Upper lobe of left lung (tissue), 6 donors: ENCODE data around the gene ASB13. TPM values are rescaled to one million over a fixed set of nuclear protein-coding genes. Genes with fewer than 3 reads are reported as not detected.

Experiments
- ATAC-seq, 2 donors: fragments of 200-7000 bp; cut with Tn5 transposase; one replicate each; pipeline ENCODE4 v1.9.1; 2022; ENCODE audit warnings: mild to moderate bottlenecking in 2 of 2, moderate library complexity in 2 of 2; ENCODE audit not compliant: low FRiP score in 2 of 2
- DNase-seq, 2 donors: peaks; one replicate each; pipeline ENCODE4 v3.0.0-alpha.2; 2019 to 2020
- H3K27ac ChIP-seq, 4 donors: fragments of 200-600 bp; sonication (generic); one replicate each; pipeline ENCODE4 v1.5.1; 2016 to 2019
- H3K27me3 ChIP-seq, 4 donors: fragments of 200-600 bp; sonication (generic); one replicate each; pipeline ENCODE4 v1.5.1; 2017 to 2019
- H3K36me3 ChIP-seq, 4 donors: fragments of 200-600 bp; sonication (generic); one replicate each; pipeline ENCODE4 v1.5.1; 2016 to 2019
- H3K4me1 ChIP-seq, 4 donors: fragments of 200-600 bp; sonication (generic); one replicate each; pipeline ENCODE4 v1.5.1; 2018 to 2019
- H3K4me3 ChIP-seq, 4 donors: fragments of 200-600 bp; sonication (generic); one replicate each; pipeline ENCODE4 v1.5.1; 2017 to 2019; ENCODE audit warnings: mild to moderate bottlenecking in 2 of 4, moderate library complexity in 1 of 4
- H3K9me3 ChIP-seq, 4 donors: fragments of 200-600 bp; sonication (generic); one replicate each; pipeline ENCODE4 v1.5.1; 2018 to 2019
- EP300 ChIP-seq, 4 donors: sonication (generic); formaldehyde crosslinking; IDR thresholded peaks; one replicate each; pipeline ENCODE4 v1.5.1; 2017; ENCODE audit warnings: antibody characterized with exemption in 4 of 4, control low read depth in 2 of 4
- POLR2A ChIP-seq, 4 donors: fragments of 450-650 bp; IDR thresholded peaks; one replicate each; pipeline ENCODE4 v1.5.1; 2016 to 2017; ENCODE audit warnings: antibody characterized with exemption in 4 of 4, mild to moderate bottlenecking in 2 of 4
- POLR2AphosphoS5 ChIP-seq, 2 donors: sonication (generic); formaldehyde crosslinking; IDR thresholded peaks; one replicate each; pipeline ENCODE4 v1.5.1; 2017; ENCODE audit warnings: antibody characterized with exemption in 2 of 2
- WGBS, 2 donors: methylation state at CpG; one replicate each; pipeline ENCODE4 v1.1.5; 2017 to 2018; 5-methylcytosine and 5-hydroxymethylcytosine counted together
- total RNA-seq, 6 donors: library from RNA; depleted of rRNA in 4 of 6; stranded (reverse); fragments of >200 nt in 4 of 6; gene quantifications; one replicate each; pipeline versions ENCODE4 v1.1.0 to v1.2.1, GENCODE V29; 2016 to 2021
- TF ChIP-seq, protein P1 (sequence below), 6 experiments: fragments of 450-650 bp in 4 of 6; fragments of 200-600 bp in 2 of 6; sonication (generic) in 2 of 6; IDR thresholded peaks; one replicate each; pipeline ENCODE4 v1.5.1; 2016 to 2019; ENCODE audit warnings: antibody characterized with exemption in 6 of 6
- donor health status: DM: no; HTN: no; CAD: no; lungs with moderate emphysema.
- donor health status: DM: no; HTN: yes; CAD: no; lungs with severe emphysema.

The ASB13 gene
- total RNA-seq, 6 donors from 2014 or later, result 6.3 to 32.5 (median 18.2) TPM

- DNase-seq, result no peak
- no peaks in the 10 kb centered on the region for H3K9me3 ChIP-seq
- no peak overlapping the region for H3K4me3 ChIP-seq
- H3K27ac ChIP-seq, result no peak overlapping the region
- H3K27me3 ChIP-seq, result no peaks in the 10 kb centered on the region
- no peak for TF ChIP-seq POLR2A (IDR thresholded peaks at IDR 0.05)
- TF ChIP-seq POLR2AphosphoS5 (IDR thresholded peaks at IDR 0.05), result no peak
- TF ChIP-seq EP300 (IDR thresholded peaks at IDR 0.05), result no peak
- TF ChIP-seq, protein P1, sequence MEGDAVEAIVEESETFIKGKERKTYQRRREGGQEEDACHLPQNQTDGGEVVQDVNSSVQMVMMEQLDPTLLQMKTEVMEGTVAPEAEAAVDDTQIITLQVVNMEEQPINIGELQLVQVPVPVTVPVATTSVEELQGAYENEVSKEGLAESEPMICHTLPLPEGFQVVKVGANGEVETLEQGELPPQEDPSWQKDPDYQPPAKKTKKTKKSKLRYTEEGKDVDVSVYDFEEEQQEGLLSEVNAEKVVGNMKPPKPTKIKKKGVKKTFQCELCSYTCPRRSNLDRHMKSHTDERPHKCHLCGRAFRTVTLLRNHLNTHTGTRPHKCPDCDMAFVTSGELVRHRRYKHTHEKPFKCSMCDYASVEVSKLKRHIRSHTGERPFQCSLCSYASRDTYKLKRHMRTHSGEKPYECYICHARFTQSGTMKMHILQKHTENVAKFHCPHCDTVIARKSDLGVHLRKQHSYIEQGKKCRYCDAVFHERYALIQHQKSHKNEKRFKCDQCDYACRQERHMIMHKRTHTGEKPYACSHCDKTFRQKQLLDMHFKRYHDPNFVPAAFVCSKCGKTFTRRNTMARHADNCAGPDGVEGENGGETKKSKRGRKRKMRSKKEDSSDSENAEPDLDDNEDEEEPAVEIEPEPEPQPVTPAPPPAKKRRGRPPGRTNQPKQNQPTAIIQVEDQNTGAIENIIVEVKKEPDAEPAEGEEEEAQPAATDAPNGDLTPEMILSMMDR (IDR thresholded peaks at IDR 0.05), result no peak
- no peaks in the 10 kb centered on the region for H3K36me3 ChIP-seq
- H3K4me1 ChIP-seq, result peaks cover 14 to 24% (median 19%) of the 10 kb centered on the region in 4 donors
- no peak for ATAC-seq
- WGBS, 2 donors, result 79 to 84% methylated on average over 3 of the region's 3 CpGs
These were observed 16.7 kb upstream of the ASB13 start for GRCh38 chr10:5683065-5683464.

DNA sequence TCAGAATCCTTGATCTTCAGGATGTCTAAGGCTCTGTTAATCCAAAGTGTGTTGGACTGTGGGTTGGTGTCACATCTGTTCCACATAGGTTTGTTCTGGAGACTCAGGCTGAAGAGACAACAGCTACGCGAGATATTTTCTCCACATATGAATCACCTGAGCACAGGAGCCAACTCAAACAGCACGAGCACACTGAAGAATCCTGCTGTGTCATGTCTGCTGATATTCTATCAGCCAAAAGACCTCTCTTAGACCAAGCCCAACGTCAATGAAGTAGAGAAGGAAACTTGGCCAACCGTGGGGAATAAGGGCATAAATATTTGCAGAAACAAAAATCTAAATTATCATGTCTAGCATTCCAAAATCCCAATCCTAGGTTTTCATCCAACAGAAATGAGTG is 15.5 kb upstream of the ASB13 start:
- Histone ChIP-seq H3K4me1 (peaks cover 12 to 17% (median 14%) of the 10 kb centered on the region in 4 donors), H3K4me3 (no peak overlapping the region), H3K27ac (no peak overlapping the region), H3K9me3 (no peaks in the 10 kb centered on the region), H3K36me3 (no peaks in the 10 kb centered on the region), H3K27me3 (no peaks in the 10 kb centered on the region)
- ATAC-seq, result no peak
- no peak for DNase-seq
- TF ChIP-seq POLR2A (IDR thresholded peaks at IDR 0.05) (no peak), EP300 (IDR thresholded peaks at IDR 0.05) (no peak), POLR2AphosphoS5 (IDR thresholded peaks at IDR 0.05) (no peak)
- TF ChIP-seq, protein P1 (IDR thresholded peaks at IDR 0.05), result no peak
- WGBS, 2 donors, result 76 to 81% methylated on average over 5 of the region's 5 CpGs

DNA sequence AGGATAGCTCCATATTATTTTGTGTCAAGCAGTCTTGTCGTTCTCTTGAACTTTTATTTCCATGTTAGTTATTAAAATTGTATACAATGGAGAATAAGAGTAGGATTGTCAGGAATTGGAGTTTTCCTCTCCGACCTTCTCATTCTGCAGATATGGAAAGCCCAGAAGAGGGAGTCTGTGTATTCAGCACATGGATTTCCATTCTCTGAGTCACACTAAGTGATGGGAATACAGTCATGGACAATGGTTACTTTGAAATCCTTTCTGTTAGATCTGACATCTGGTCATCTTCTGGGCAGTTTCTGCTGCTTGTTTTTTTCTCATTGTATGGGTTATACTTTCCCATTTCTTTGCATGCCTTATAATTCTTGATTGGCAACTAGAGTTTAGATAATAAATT is 13.2 kb upstream of the ASB13 start:
- no peak for ATAC-seq
- H3K36me3 ChIP-seq, result no peaks in the 10 kb centered on the region
- no peaks in the 10 kb centered on the region for H3K27me3 ChIP-seq
- no peak for DNase-seq
- TF ChIP-seq POLR2AphosphoS5 (IDR thresholded peaks at IDR 0.05), result no peak
- TF ChIP-seq, protein P1 (IDR thresholded peaks at IDR 0.05), result no peak
- TF ChIP-seq POLR2A (IDR thresholded peaks at IDR 0.05), result no peak
- TF ChIP-seq EP300 (IDR thresholded peaks at IDR 0.05), result no peak
- no peak overlapping the region for H3K27ac ChIP-seq
- no peaks in the 10 kb centered on the region for H3K9me3 ChIP-seq
- H3K4me1 ChIP-seq, result peaks cover 3 to 5% (median 4%) of the 10 kb centered on the region in 4 donors
- H3K4me3 ChIP-seq, result no peak overlapping the region
- WGBS, 2 donors, result 79 to 82% methylated on average over 2 of the region's 2 CpGs

- WGBS, 2 donors, result 74 to 80% methylated on average over 3 of the region's 3 CpGs
- Histone ChIP-seq H3K4me1 (peaks cover under 1 to 2% (median 2%) of the 10 kb centered on the region in 4 donors), H3K36me3 (no peaks in the 10 kb centered on the region), H3K27ac (no peak overlapping the region), H3K9me3 (no peaks in the 10 kb centered on the region), H3K27me3 (no peaks in the 10 kb centered on the region), H3K4me3 (no peak overlapping the region)
- ATAC-seq (no peak), DNase-seq (no peak)
- no peak for TF ChIP-seq POLR2A (IDR thresholded peaks at IDR 0.05)
These were observed 12.6 kb upstream of the ASB13 start for GRCh38 chr10:5679037-5679435.

DNA sequence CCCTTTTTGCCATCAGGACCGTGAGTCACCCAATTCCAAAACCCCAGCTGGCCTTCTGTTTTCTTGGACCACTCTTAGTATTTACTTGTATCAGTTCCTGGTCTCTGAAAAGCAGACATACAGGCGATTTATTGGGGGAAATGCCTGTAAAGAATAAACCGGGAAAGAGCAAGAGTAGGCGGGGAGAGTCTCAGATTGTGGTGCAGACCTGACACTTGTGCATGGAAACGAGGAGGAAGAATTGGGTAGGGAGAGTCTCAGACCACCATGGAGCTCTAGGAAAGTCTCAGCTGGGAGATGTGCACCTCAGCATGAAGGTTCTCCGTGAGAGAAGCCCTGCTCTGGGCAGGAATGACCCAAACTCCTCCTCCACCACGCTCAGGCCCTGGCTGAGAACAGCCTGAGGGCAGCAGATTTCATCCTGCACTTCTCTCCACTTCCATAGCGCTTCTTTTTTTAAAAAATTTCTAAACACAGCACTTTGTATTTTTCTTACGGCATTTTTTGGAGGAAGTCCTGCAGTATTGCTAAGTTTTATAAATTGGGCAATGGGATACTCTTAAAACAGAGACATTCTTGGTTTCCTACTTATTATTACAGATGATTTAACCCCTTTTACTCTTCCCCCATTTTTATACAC is 12.1 kb upstream of the ASB13 start:
- no peaks in the 10 kb centered on the region for H3K36me3 ChIP-seq
- TF ChIP-seq, protein P1 (IDR thresholded peaks at IDR 0.05), result no peak
- TF ChIP-seq POLR2AphosphoS5 (IDR thresholded peaks at IDR 0.05), result no peak
- no peak for TF ChIP-seq EP300 (IDR thresholded peaks at IDR 0.05)
- TF ChIP-seq POLR2A (IDR thresholded peaks at IDR 0.05), result no peak
- no peak for DNase-seq
- H3K4me3 ChIP-seq, result no peak overlapping the region
- no peaks in the 10 kb centered on the region for H3K4me1 ChIP-seq
- 65 to 73% methylated on average over 9 of the region's 9 CpGs for WGBS, 2 donors
- ATAC-seq, result no peak
- no peak overlapping the region for H3K27ac ChIP-seq
- H3K9me3 ChIP-seq, result no peaks in the 10 kb centered on the region
- H3K27me3 ChIP-seq, result no peaks in the 10 kb centered on the region
